Anterior cingulate cortex (tissue), 58 donors: ENCODE results near the gene MAST2.
"Not testable (repeated sequence)": the region's sequence is repeated elsewhere in the genome, so short reads cannot be mapped to it uniquely, and the experiment has no call there.

Source experiments
- DNase-seq, 58 donors: peaks; one replicate each; lab custom pipeline; 2025; lab: John Stamatoyannopoulos, UW

The MAST2 gene

GRCh38 chr1:45854724-45855123 lies 51.3 kb downstream of the MAST2 start:
- no peak for DNase-seq

- no peak for DNase-seq
These were observed 53.8 kb downstream of the MAST2 start for GRCh38 chr1:45857101-45857700.

- DNase-seq = not testable (repeated sequence)
These were observed 54.5 kb downstream of the MAST2 start for GRCh38 chr1:45857755-45858492.

- DNase-seq = no peak
These were observed 55.8 kb downstream of the MAST2 start for GRCh38 chr1:45859221-45859620.

- DNase-seq = no peak
These were observed 58.6 kb downstream of the MAST2 start for GRCh38 chr1:45862008-45862407.

GRCh38 chr1:45863218-45863617 lies 59.8 kb downstream of the MAST2 start:
- DNase-seq = no peak

- peak in 2 of 58 donors; percentile 3 for DNase-seq
These were observed 61.0 kb downstream of the MAST2 start for GRCh38 chr1:45864167-45865106.

GRCh38 chr1:45867697-45868348 lies 64.4 kb downstream of the MAST2 start:
- DNase-seq = no peak

- DNase-seq = no peak
These were observed 65.4 kb downstream of the MAST2 start for GRCh38 chr1:45868861-45869260.

GRCh38 chr1:45870500-45870899 lies 67.1 kb downstream of the MAST2 start:
- DNase-seq = no peak

GRCh38 chr1:45872173-45872801 lies 68.9 kb downstream of the MAST2 start:
- peak in 8 of 58 donors; percentile 2 to 25 (median 4) for DNase-seq

- no peak for DNase-seq
These were observed 72.7 kb downstream of the MAST2 start for GRCh38 chr1:45876000-45876617.

- DNase-seq = no peak
These were observed 73.9 kb downstream of the MAST2 start for GRCh38 chr1:45877264-45877663.

GRCh38 chr1:45879885-45880598 lies 76.6 kb downstream of the MAST2 start:
- DNase-seq = no peak

- DNase-seq = no peak
These were observed 77.5 kb downstream of the MAST2 start for GRCh38 chr1:45880930-45881329.

- DNase-seq = no peak
These were observed 80.2 kb downstream of the MAST2 start for GRCh38 chr1:45883658-45884057.

- DNase-seq = no peak
These were observed 81.3 kb downstream of the MAST2 start for GRCh38 chr1:45884700-45885099.

GRCh38 chr1:45886229-45886628 lies 82.8 kb downstream of the MAST2 start:
- DNase-seq = no peak
